Astrocyte of the cerebellum (primary cell): ENCODE data around the gene GABRB3.

Experiments used
- DNase-seq: peaks from one replicate; pipeline ENCODE4 v3.0.0-alpha.2; 2011; ENCODE audit warnings: low read depth
- H3K4me3 ChIP-seq: 2 replicates; pipeline ENCODE4 v1.5.1; 2011; ENCODE audit warnings: mild to moderate bottlenecking, low read depth, low read length, moderate library complexity
- CTCF ChIP-seq: IDR thresholded peaks from 2 replicates; pipeline ENCODE4 v1.5.1; 2012; ENCODE audit warnings: low read length, low read depth, moderate library complexity, mild to moderate bottlenecking; ENCODE audit errors: missing control alignments
- in situ Hi-C: cut with HindIII; loops from 2 replicates; pipeline ENCODE4 v1.10.0; 2017; ENCODE audit warnings: low sequenced_read_pairs

Gene GABRB3

DNA sequence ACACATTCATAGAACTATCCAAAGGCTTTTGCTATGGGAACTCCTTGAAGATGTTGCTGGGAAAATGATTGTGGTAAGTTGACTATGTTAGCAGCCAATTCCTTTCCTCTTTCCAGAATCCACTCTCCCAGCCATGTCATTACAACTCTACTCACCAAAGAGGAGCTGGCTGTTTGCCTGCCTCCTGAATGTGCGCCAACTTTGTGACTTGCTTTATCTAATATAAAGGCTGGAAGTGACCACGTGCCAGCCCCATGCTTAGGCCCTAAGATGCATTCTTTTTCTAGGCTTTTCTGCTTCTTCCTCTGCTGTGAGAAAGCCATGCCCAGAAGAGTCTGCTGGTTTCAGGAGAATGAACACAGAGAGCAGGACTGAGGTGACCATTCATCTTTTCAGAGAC lies 182.2 kb downstream of the GABRB3 start:
- in situ Hi-C loops: no loop called here
- H3K4me3 ChIP-seq: no peak overlapping the region
- TF ChIP-seq CTCF: no peak
- DNase-seq: no peak

DNA sequence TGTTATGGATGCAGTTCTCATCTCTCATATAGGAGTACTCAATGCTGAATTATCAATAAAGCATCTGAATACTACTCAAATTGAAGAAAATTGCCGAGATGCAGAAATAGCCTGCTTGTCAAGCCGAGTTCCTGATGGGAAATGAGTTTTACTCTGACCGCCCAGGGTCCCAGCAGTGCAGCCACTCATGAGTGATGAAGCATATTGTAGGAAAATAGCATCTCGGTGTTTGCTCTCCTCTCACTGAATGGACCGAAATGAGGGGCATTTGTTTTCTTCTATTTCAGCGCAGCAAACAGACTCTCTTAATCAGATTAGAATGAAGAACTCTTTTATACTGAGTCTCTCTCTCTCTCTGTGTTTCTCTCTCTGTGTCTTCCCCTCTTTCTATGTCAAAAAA lies 190.0 kb downstream of the GABRB3 start:
- in situ Hi-C loops: no loop called here

DNA sequence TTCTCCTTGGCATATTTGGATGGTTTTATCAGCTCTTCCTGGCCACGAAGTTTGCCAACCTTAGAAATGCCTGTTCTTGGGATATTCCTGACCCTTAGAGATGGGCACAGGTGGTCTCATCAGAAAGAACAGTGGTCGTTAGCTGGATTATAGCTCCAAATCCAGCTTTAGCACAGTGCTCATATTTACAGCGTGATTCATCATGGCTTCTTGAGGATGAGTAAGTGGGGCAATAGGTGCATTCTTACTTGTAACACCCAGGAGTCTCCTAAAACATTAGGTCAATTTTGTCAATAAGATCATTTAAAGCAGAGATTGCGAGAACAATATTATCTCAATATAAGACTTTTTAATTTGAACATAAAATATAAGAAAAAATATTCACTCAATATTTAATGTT lies 191.9 kb downstream of the GABRB3 start:
- in situ Hi-C loops: no loop called here
- DNase-seq: no peak
- TF ChIP-seq CTCF: no peak
- H3K4me3 ChIP-seq: no peak overlapping the region

More for the DNA sequence above, 190.0 kb downstream of the GABRB3 start:
- TF ChIP-seq CTCF: no peak
- H3K4me3 ChIP-seq: no peak overlapping the region
- DNase-seq: no peak

DNA sequence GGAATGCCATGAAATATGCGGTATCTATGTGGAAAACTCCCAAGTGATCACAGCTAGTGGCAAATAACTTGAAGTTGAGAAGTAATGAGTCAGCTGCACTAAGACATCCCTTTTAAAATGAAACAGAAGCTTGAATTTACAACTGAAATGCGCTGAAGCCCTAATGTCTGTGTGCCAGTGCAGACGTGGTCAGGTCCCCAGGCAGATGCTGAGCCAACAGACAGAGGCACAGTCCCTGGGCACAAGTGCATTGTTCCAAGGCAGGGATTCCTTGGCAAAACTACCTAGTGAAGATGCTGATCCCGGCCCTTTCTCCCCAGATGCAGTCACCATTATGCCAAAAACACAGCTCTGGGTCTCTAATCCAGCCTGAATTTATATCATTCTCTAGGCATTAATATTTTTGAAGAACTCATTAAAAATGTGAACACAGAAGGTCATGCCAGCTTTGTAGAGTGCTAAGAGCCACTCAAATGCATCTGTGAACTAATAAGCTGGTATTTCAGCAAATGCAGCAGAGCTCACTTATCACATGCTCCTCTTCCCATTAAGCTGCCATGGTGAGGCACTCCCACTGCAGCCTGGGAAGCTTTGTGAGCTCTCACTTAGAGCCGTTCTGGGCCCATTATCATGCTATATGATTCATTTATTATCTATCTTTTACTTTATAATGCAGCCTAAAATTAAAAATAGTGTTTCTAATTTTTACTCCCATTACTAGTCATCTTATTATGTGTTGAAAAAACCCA lies 200.1 kb downstream of the GABRB3 start:
- DNase-seq: no peak
- H3K4me3 ChIP-seq: no peak overlapping the region
- in situ Hi-C loops: no loop called here
- TF ChIP-seq CTCF: no peak

GRCh38 chr15:26571346-26571745 lies 201.5 kb downstream of the GABRB3 start:
- no peak for DNase-seq
- no peak overlapping the region for H3K4me3 ChIP-seq
- in situ Hi-C loops: no loop called here
- TF ChIP-seq CTCF: no peak

DNA sequence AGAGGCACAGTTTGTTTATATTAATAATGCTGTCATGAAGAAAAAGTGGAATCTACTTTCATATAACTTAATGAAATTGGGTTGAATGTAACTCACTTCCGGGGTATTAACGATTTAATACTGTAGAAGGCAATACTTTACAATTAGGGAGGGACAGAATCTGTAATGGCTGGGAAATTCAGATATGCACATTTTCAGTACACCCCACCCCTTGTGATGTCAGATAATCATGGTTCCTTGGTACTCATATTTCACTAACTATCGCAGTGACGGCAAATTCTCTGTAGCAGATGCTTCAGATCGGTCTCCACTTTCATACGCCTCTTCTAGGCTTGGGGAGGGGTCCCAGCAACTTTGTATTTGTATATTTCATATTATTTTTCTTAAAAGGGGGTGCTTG lies 207.3 kb downstream of the GABRB3 start:
- in situ Hi-C loops: no loop called here
- H3K4me3 ChIP-seq: no peak overlapping the region
- TF ChIP-seq CTCF: no peak
- no peak for DNase-seq
